AG10803 (cell line): ENCODE measurements around the gene STARD10.

Source experiments
- DNase-seq: peaks from one replicate; pipeline ENCODE4 v3.0.0; 2010; ENCODE audit warnings: low read depth
- H3K4me3 ChIP-seq: 2 replicates; pipeline ENCODE4 v1.5.1; 2011; ENCODE audit warnings: mild to moderate bottlenecking, low read length, control low read depth
- TF ChIP-seq, protein P1 (sequence below): conservative IDR thresholded peaks from 2 replicates; pipeline ENCODE4 v1.5.1; 2011; ENCODE audit warnings: mild to moderate bottlenecking, low read length, control low read depth, inconsistent platforms

STARD10 gene

DNA sequence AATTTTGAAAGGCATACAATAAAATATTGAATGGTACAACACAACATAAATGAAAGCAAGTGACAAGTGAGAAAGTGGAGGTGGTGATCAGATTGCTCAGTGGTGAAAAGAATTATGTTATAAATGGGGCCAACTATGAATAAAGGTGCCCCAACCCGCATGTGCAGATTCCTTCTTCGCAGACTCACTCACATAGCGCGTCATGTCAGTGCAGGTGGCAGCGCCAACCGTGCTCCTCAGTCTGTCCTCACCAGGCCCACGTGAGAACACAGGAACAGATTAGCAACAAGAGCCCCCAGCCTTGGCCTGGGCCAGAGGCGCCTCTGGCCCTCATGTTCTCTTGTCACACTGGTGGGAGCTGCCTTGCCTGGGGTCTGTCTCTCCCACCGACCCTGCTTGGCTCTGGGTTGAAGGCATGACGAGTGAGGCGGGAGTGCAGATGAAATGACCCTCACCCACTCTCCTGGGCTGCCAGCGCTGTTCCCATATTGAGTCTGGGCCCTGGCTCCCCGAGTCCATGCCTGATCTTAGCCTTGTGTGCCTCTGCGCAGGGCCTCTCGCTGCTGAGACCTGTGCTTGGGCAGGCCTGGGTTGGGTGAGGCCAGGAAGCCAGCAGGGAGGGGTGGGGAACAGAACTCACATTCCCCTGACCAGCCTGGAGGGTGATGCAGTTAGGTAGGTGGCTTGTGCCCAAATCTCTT, 26.7 kb upstream of the STARD10 start:
- TF ChIP-seq, protein P1, sequence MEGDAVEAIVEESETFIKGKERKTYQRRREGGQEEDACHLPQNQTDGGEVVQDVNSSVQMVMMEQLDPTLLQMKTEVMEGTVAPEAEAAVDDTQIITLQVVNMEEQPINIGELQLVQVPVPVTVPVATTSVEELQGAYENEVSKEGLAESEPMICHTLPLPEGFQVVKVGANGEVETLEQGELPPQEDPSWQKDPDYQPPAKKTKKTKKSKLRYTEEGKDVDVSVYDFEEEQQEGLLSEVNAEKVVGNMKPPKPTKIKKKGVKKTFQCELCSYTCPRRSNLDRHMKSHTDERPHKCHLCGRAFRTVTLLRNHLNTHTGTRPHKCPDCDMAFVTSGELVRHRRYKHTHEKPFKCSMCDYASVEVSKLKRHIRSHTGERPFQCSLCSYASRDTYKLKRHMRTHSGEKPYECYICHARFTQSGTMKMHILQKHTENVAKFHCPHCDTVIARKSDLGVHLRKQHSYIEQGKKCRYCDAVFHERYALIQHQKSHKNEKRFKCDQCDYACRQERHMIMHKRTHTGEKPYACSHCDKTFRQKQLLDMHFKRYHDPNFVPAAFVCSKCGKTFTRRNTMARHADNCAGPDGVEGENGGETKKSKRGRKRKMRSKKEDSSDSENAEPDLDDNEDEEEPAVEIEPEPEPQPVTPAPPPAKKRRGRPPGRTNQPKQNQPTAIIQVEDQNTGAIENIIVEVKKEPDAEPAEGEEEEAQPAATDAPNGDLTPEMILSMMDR = no peak
- DNase-seq = no peak
- H3K4me3 ChIP-seq = no peak overlapping the region

DNA sequence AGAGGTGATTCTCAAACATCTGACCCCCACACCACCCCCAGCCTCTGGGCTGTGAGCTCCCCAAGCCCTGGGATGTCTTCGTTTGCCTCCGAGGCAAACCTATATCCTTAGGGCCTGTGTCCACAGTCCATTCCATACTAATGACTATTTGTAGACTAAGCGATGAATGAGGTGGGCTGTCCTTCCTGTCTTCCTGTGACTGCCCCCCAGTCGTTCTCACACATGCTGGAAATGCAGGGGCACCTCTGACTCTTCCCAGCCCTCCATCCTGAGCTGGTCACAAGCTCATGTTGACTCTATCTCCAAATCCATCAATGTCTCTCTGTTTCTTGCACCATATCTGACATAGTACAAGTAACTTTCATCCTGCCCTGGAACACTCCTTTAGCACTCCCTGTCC, 25.1 kb upstream of the STARD10 start:
- no peak for DNase-seq
- TF ChIP-seq, protein P1 = no peak
- no peak overlapping the region for H3K4me3 ChIP-seq

DNA sequence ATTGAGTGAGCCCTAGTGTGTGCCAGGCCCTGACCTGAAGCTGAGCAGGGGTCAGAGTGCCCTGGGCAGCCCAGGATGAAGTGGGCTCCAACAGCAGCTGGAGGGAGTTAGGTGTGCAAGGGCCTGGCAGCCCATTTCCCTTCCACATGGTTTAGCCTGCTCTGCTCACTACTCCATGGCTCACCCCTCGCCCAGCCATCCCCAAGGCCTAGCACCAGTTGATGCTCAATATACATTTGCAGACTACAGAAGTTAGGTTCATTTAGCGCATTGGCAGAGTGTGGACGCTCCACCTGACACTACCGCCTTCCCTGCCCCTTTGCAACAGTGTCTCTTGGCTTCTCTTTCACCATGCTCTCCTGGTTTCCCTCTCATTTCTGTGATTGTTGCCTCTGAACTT, 24.1 kb upstream of the STARD10 start:
- no peak for DNase-seq
- TF ChIP-seq, protein P1 = no peak
- no peak overlapping the region for H3K4me3 ChIP-seq

DNA sequence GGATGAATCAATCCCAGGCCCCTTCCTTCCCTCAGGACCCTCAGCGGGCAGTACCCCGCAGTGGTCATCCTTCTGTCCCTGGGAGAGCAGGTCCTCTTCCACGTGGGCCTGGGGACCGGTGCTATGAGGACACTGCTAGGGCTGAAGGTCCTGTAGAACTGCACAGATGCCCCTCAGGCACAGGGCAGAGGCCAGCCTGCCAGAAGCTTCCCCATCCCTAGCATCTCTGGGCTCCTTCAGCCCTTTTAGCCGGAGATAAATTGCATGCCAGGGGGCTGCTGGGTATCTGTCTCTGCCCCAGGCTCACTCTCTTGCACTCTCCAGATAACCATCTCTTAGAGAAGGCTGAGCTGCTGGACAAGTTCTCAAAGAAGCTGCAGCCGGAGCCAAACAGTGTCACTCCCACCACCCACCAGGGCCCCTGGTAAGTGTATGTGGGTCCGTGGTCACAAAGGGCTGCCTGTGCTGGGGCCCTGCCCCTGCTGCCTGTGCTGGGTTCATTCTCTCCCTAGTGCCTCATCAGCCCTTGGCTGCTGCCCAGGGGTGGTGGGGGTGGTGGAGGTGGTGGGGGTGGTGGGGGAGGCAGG, 22.6 kb upstream of the STARD10 start:
- TF ChIP-seq, protein P1 = no peak
- no peak overlapping the region for H3K4me3 ChIP-seq
- no peak for DNase-seq

DNA sequence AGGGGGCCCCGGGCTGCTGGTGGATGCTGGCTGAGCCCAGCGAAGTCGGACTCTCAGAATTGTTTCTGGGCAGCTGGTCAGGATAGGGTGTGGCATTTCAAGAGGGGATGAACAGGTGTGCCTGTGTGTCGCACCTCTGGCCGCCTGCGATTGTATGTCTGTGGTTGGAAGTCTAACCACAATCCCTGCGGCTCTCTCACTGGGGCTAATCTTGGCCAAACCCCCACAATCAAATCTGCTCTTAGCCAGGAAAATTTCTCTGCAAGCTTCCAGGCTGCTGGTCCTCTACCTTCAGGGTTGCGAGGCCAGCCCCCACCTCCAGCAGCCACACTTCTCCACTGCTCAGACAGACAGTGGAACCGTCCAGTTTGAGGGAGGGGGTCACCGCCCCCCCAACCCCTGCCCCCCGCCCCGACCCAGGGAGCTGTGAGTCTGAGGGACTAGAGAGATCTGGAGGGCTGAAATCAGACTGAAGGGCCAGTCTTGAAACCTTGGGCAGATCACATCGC, 21.3 kb upstream of the STARD10 start:
- TF ChIP-seq, protein P1 = no peak
- DNase-seq = no peak
- peak overlapping the region; percentile 90 for H3K4me3 ChIP-seq

DNA sequence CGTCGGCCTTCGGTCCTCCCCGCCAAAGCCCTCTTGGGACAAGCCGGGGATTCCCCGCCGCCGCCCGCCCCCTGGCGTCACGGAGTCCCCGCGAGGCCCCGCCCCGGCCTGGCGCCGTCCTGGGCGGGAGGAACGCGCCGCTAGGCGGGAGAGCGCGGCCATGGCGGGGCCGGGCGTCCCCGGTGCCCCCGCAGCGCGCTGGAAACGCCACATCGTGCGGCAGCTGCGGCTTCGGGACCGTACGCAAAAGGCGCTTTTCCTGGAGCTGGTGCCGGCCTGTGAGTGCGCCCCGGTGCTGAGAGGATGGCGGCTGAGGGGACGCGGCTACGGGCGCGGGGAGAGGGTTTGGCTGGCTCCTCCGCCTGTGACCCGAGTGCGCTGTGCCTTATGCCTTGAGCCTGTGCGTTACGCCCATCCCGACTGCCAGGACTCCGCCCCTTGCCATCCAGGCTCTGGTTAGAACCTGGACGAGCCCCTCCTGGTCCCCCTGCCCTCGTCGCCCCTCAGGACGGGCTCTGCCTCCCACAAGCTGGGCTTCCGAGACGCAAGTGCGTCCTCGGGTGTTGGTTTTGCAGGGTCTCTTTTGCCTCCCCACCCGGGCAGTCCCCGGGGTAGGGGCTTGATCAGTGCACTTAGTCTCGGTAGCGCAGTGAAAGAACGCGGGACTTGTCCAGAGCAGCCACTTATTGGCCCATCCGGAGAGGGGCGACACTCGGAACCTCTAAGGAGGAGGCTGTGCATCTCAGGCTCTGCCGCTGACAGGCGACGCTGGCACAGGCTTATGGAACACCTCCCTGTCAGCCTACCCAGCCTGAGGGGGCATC, 20.7 kb upstream of the STARD10 start, which contains the start of gene ATG16L2:
TSS of gene ATG16L2 (plus strand) at position 126 of the 824 bp plus-strand sequence. CDS start at position 161, 35 bp downstream.
- TF ChIP-seq, protein P1 = no peak
- DNase-seq = peak; percentile 79

More for the DNA sequence above, 20.7 kb upstream of the STARD10 start, which contains the start of gene ATG16L2:
- H3K4me3 ChIP-seq = peak within 1 kb of the TSS; percentile 90
